GM12801 (cell line): ENCODE measurements around the gene CDC42EP2.

ENCODE experiments used
- CTCF ChIP-seq: IDR thresholded peaks from one replicate; pipeline ENCODE4 v1.5.1; 2011; ENCODE audit warnings: control low read depth; ENCODE audit not compliant: insufficient read length; ENCODE audit errors: extremely low read depth

CDC42EP2 gene

DNA sequence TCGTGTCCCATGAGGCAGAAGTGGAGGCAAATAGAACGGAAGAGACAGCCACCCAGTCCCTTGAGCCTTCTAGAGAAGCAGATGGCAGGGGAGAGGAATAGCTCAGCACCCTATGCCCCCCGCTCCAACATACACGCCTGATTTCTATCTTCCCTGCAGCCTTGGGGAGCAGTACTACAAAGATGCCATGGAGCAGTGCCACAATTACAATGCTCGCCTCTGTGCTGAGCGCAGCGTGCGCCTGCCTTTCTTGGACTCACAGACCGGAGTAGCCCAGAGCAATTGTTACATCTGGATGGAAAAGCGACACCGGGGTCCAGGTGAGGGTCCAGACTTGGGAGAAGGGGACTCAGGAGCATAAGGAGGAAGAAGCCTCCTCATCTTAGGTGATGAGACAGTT is 25.6 kb downstream of the CDC42EP2 start:
- no peak for TF ChIP-seq CTCF

DNA sequence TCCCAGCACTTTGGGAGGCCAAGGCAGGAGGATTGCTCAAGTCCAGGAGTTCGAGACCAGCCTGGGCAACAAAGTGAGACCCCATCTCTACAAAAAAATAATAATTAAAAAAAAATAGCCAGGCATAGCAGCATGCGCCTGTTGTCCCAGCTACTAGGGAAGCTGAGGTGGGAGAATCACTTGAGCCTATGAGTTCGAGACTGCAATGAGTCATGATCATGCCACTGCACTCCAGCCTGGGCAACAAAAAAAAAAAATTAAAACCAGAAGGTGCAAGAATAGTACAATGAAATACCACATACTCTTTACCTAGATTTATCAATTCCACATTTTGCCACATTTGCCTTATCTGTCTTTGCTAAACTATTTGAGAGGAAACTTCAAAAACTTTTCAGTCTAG is 27.2 kb downstream of the CDC42EP2 start:
- no peak for TF ChIP-seq CTCF

DNA sequence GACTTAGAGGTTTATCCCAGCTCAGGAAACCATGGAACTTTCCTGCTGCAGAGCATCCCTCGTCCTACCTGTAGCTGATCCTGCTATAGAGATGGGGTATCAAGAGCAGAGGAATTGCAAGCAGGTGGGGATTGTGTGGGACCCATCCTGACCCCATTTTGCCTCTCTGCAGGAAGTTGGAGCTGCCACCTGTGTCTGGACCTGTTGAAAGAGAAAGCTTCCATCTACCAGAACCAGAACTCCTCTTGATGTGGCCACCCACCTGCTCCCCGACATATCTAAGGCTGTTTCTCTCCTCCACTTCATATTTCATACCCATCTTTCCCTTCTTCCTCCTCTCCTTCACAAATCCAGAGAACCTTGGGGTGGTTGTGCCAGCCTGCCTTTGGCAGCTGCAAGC is 36.8 kb downstream of the CDC42EP2 start:
- TF ChIP-seq CTCF = no peak

GRCh38 chr11:65352783-65353182 is 38.1 kb downstream of the CDC42EP2 start:
- TF ChIP-seq CTCF = no peak

- no peak for TF ChIP-seq CTCF
Measured at GRCh38 chr11:65353376-65353775, 38.7 kb downstream of the CDC42EP2 start.

GRCh38 chr11:65353900-65354264 is 39.2 kb downstream of the CDC42EP2 start:
- no peak for TF ChIP-seq CTCF

DNA sequence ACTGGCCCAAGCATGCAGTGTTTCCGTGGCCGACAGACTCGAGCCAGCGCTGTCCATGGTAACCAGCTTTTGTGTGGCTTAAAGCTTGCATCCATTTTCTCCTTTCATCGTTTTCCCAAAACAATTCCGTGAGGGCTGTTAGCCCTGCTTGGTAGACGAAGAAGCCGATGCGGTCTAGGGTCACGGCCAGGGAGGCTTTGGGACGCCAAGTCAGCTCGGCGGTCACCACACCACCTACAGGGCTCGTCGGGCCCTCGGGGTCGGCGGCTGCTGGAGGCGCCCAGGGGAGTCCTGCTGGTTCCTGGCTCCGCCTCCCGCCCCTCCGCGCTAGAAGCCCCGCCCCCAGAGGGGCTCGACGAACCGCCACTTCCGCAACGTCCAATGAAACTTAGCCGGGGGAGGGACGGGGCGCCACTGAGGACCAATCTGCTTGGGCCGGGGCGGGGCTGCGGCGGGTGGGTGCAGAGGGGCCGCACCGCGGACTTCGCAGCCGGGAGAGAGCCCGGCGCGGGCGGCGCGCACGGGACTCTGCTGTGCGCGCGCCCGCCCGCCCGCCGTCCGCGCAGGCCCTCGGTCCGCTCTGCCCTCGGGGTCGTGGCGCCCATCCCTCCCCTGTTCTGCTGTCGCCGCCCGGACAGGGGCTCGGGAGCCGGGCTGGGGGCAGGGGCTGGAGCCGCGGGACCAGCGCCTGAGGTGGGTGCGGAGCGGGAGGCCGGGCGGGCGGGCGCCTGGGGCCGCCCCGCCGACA is 39.8 kb downstream of the CDC42EP2 start, which contains the start of gene TIGD3:
TIGD3 (plus strand) TSS at position 487 of the 748 bp plus-strand sequence. CDS start 1,058 bp downstream, outside the sequence.
- TF ChIP-seq CTCF = no peak
